ENCODE data around the gene STXBP5.

STXBP5 gene

DNA sequence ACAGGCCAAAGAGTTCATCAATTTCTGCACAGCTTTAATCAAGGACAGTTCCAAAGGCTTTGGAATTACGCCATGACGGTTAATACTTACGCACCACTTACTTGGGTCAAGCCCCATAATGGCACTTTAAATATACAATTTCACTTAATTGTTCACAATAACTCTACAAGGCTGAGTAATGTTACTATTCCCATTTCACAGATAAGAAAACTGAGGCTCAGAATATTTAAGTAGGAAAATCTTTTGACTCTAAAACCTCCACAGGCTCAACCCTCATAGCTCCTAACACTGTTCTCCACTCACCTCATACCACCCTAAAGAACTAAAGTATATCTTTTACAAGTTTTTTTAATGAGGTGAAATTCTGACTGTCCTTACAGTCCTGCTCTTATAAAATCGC lies 212.4 kb downstream of the STXBP5 start:
- no peak for TF ChIP-seq ZFX (IDR thresholded peaks at IDR 0.05)
- TF ChIP-seq, protein P1, sequence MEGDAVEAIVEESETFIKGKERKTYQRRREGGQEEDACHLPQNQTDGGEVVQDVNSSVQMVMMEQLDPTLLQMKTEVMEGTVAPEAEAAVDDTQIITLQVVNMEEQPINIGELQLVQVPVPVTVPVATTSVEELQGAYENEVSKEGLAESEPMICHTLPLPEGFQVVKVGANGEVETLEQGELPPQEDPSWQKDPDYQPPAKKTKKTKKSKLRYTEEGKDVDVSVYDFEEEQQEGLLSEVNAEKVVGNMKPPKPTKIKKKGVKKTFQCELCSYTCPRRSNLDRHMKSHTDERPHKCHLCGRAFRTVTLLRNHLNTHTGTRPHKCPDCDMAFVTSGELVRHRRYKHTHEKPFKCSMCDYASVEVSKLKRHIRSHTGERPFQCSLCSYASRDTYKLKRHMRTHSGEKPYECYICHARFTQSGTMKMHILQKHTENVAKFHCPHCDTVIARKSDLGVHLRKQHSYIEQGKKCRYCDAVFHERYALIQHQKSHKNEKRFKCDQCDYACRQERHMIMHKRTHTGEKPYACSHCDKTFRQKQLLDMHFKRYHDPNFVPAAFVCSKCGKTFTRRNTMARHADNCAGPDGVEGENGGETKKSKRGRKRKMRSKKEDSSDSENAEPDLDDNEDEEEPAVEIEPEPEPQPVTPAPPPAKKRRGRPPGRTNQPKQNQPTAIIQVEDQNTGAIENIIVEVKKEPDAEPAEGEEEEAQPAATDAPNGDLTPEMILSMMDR (conservative IDR thresholded peaks at IDR 0.05): no peak
- H3K27ac ChIP-seq: no peak overlapping the region

DNA sequence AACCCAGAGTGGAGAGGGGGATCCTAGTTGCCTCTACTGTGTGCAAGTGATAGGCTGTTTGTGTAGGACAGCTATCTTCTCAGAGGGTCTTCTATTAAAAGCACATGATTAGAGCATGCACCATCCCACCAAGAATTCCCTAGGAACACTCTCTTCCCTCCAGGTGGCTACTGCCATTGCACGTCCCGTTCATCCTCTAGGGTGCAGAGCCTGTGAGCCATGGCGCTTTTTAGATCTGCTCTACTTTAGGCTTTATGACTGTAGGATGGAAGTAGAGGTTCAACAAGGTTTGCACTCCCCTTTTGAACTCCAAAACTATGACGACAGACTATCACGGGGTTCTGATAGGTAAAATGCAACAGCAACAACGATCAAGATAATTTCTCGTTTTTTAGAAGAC lies 213.7 kb downstream of the STXBP5 start:
- TF ChIP-seq ZFX (IDR thresholded peaks at IDR 0.05): no peak
- TF ChIP-seq, protein P1 (conservative IDR thresholded peaks at IDR 0.05): no peak
- no peak overlapping the region for H3K27ac ChIP-seq

DNA sequence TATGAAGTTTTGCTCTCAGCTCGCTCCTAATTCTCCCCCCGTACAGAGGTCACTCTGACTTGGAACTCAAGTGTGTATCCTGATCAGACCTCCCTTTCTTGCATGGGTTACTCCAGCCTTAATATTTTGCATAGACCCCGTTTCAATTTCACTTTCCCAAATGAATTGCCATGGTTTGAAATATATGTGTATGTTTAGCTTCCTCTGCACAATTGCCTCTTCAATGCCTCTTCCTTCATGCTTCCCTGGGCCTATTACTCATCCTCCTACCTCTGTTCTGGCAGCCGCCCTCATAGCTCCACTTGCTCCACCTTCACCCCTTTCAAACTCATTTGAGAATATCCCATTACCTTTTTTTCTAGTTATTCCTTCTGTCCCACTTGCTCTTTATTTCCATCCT lies 214.3 kb downstream of the STXBP5 start:
- no peak for TF ChIP-seq ZFX (IDR thresholded peaks at IDR 0.05)
- TF ChIP-seq, protein P1 (conservative IDR thresholded peaks at IDR 0.05): no peak
- H3K27ac ChIP-seq: no peak overlapping the region

DNA sequence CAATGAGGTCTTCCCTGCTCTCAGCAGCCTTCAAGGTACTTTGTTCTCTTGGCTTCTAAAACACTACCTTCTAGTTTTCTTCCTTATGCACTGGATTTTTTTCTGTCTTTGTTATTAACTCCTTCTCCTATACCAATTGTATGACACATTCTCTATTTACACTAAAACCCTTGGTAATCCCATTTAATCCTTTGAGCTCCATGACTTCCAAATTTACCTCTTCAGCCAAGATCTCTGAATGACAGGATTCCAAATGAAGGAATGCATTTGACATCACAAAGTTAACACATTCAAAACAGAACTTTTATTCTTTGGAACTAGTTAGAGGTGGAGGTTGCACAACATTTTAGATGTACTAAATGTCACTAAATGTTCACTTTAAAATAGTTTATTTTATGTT lies 217.7 kb downstream of the STXBP5 start:
- TF ChIP-seq, protein P1 (conservative IDR thresholded peaks at IDR 0.05): no peak
- TF ChIP-seq ZFX (IDR thresholded peaks at IDR 0.05): no peak
- H3K27ac ChIP-seq: no peak overlapping the region

DNA sequence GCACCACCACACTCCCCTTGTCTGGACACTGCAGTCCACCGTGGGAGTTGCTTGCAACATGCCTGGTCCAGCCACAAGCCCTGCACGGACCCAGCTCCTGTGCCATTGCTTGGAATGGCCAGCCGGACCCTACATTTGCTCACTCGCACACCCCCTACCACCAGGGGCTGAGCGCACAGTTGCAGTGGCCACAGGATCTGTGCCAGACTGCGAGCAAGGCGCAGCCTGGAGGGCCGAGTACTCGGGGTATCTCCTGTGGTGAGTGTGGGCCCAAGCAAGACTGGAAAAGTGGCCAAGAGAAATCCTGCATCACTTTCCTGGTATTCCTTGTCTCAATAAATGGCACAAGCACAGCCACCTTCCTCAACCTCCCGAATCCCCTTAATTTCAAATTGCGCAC lies 218.9 kb downstream of the STXBP5 start:
- TF ChIP-seq, protein P1 (conservative IDR thresholded peaks at IDR 0.05): no peak
- TF ChIP-seq ZFX (IDR thresholded peaks at IDR 0.05): no peak
- no peak overlapping the region for H3K27ac ChIP-seq

DNA sequence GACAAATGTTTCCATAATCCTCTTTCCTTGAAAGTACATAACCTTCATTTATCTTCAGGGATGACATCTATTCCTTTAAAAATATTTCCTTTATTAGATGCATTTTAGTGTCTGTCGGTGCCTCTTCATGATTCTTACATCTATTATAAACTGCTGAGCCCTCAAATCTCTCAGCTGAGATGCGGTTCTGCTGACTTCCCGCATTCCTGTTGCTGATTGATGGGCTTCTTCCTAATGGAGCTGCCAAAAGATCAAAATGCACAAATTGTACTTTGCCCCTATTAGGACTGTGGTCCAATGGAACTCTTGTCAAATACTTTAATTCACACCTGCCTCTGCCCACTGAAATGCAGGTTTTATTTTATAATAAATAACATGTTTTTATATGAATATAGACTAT lies 225.6 kb downstream of the STXBP5 start:
- no peak overlapping the region for H3K27ac ChIP-seq
- no peak for TF ChIP-seq ZFX (IDR thresholded peaks at IDR 0.05)
- TF ChIP-seq, protein P1 (conservative IDR thresholded peaks at IDR 0.05): no peak

DNA sequence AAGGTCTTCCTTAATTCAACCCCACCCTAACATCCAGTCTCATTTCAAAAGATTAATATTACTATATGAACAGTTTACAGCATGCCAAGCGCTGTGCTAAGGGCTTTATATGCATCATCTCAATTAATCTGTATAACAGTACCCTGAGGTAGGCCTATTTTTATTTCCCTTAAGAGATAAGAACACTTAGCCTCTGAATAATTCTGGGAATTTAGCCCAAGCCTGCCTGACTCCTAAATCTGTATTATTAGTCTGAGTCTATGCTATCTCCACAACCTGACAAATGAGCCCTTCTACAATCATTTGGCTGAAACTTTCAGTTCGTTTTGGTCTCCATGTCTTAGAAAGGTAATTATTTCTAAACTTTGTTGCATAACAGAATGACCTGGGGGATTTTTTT lies 226.6 kb downstream of the STXBP5 start:
- TF ChIP-seq, protein P1 (conservative IDR thresholded peaks at IDR 0.05): no peak
- no peak for TF ChIP-seq ZFX (IDR thresholded peaks at IDR 0.05)
- no peak overlapping the region for H3K27ac ChIP-seq
